ENCODE results near the gene TNRC6C. TPM values are rescaled to one million over a fixed set of nuclear protein-coding genes. Genes with fewer than 3 reads are reported as not detected.

TNRC6C gene
- polyA plus RNA-seq, 2 donors, result 1.2 to 3.4 TPM

GRCh38 chr17:78143214-78144146, 185.0 kb downstream of the TNRC6C start:
- WGBS, 2 donors, result 88 to 91% methylated on average over 21 of the region's 21 CpGs
- H3K36me3 ChIP-seq (ENCODE audit: control insufficient read depth in 2 of 2, insufficient read depth in 2 of 2, low read length in 1 of 2), result no peaks in the 10 kb centered on the region
- H3K27ac ChIP-seq (ENCODE audit: low read depth in 2 of 2, low read length in 1 of 2), result peak overlapping the region in 1 of 2 donors; percentile 36
- H3K4me3 ChIP-seq (ENCODE audit: low read depth in 1 of 2, low read length in 2 of 2), result no peak overlapping the region
- no peaks in the 10 kb centered on the region for H3K27me3 ChIP-seq (ENCODE audit: control insufficient read depth in 1 of 2, insufficient read depth in 2 of 2, low read length in 2 of 2)
- H3K4me1 ChIP-seq (ENCODE audit: control insufficient read depth in 2 of 2, insufficient read depth in 2 of 2, low read length in 1 of 2), result peaks cover 5 to 28% of the 10 kb centered on the region in 2 donors
- H3K9me3 ChIP-seq (ENCODE audit: control insufficient read depth in 2 of 2, insufficient read depth in 1 of 2, low read depth in 1 of 2, low read length in 1 of 2), result no peaks in the 10 kb centered on the region

DNA sequence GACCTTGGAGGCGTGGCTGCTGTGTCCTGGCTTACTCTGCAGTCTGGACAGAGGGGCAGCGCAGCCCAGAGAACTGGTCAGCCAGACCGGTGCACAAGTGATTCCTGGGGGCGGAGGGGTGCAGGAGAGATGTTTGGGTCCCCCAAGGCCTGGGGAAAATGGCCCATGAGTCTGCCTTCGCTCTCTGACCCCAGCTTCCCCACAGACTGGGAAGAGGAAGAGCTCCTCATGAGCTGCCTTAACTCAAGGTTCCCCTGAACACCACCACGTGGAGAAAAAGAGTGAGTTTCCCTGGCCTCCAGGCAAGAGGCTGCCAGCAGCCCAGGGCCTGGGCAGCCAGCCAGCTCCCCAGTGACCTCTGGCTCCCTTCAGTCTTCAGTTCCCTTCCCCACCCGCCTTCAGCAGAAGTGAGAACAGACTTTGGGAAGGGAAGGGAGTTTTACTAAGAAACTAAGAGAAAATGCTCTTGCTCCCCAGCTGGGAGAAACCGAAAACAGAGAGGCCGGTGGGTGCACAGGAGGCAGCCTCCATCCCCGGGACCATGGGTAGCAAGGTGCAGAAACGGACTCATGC, 185.7 kb downstream of the TNRC6C start:
- no peaks in the 10 kb centered on the region for H3K27me3 ChIP-seq (ENCODE audit: control insufficient read depth in 1 of 2, insufficient read depth in 2 of 2, low read length in 2 of 2)
- H3K4me1 ChIP-seq (ENCODE audit: control insufficient read depth in 2 of 2, insufficient read depth in 2 of 2, low read length in 1 of 2), result peaks cover 5 to 28% of the 10 kb centered on the region in 2 donors
- H3K9me3 ChIP-seq (ENCODE audit: control insufficient read depth in 2 of 2, insufficient read depth in 1 of 2, low read depth in 1 of 2, low read length in 1 of 2), result no peaks in the 10 kb centered on the region
- H3K36me3 ChIP-seq (ENCODE audit: control insufficient read depth in 2 of 2, insufficient read depth in 2 of 2, low read length in 1 of 2), result no peaks in the 10 kb centered on the region
- peak overlapping the region in 1 of 2 donors; percentile 36 for H3K27ac ChIP-seq (ENCODE audit: low read depth in 2 of 2, low read length in 1 of 2)
- WGBS, 2 donors, result 46 to 57% methylated on average over 11 of the region's 11 CpGs
- no peak overlapping the region for H3K4me3 ChIP-seq (ENCODE audit: low read depth in 1 of 2, low read length in 2 of 2)

- H3K27ac ChIP-seq (ENCODE audit: low read depth in 2 of 2, low read length in 1 of 2), result peak overlapping the region; percentile 16 to 26
- no peak overlapping the region for H3K4me3 ChIP-seq (ENCODE audit: low read depth in 1 of 2, low read length in 2 of 2)
- H3K27me3 ChIP-seq (ENCODE audit: control insufficient read depth in 1 of 2, insufficient read depth in 2 of 2, low read length in 2 of 2), result no peaks in the 10 kb centered on the region
- H3K4me1 ChIP-seq (ENCODE audit: control insufficient read depth in 2 of 2, insufficient read depth in 2 of 2, low read length in 1 of 2), result peaks cover 5 to 28% of the 10 kb centered on the region in 2 donors
- no peaks in the 10 kb centered on the region for H3K36me3 ChIP-seq (ENCODE audit: control insufficient read depth in 2 of 2, insufficient read depth in 2 of 2, low read length in 1 of 2)
- H3K9me3 ChIP-seq (ENCODE audit: control insufficient read depth in 2 of 2, insufficient read depth in 1 of 2, low read depth in 1 of 2, low read length in 1 of 2), result no peaks in the 10 kb centered on the region
- 42 to 43% methylated on average over 17 to 18 of the region's 18 CpGs for WGBS, 2 donors
These were observed 186.5 kb downstream of the TNRC6C start for GRCh38 chr17:78144736-78145641.

- Histone ChIP-seq H3K27me3 (ENCODE audit: control insufficient read depth in 1 of 2, insufficient read depth in 2 of 2, low read length in 2 of 2) (no peaks in the 10 kb centered on the region), H3K4me3 (ENCODE audit: low read depth in 1 of 2, low read length in 2 of 2) (no peak overlapping the region), H3K36me3 (ENCODE audit: control insufficient read depth in 2 of 2, insufficient read depth in 2 of 2, low read length in 1 of 2) (no peaks in the 10 kb centered on the region), H3K4me1 (ENCODE audit: control insufficient read depth in 2 of 2, insufficient read depth in 2 of 2, low read length in 1 of 2) (peaks cover 5 to 25% of the 10 kb centered on the region in 2 donors), H3K27ac (ENCODE audit: low read depth in 2 of 2, low read length in 1 of 2) (no peak overlapping the region), H3K9me3 (ENCODE audit: control insufficient read depth in 2 of 2, insufficient read depth in 1 of 2, low read depth in 1 of 2, low read length in 1 of 2) (no peaks in the 10 kb centered on the region)
- 96 to 97% methylated on average over 7 of the region's 7 CpGs for WGBS, 2 donors
These were observed 188.0 kb downstream of the TNRC6C start for GRCh38 chr17:78146471-78146869.

DNA sequence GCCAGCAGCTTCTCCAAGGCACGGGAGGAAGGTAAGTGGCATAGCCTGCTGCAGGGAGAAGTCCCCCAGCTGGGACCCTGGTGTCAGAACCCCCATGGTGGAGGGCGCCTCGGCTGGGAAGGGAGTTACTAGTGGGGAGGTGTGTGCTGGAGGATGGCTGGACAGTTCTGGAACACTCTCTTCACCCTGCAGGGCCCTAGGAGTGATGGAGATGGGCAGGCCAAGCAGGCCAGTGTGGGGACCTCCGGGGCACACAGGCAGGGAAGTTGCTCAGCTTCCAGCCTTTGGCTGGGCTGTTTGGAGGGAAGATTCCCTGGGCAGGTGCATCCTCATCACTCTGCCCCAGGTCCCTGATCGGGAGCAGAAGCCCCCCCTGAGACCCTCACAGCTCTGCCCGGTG, 188.4 kb downstream of the TNRC6C start:
- peaks cover 5 to 21% of the 10 kb centered on the region in 2 donors for H3K4me1 ChIP-seq (ENCODE audit: control insufficient read depth in 2 of 2, insufficient read depth in 2 of 2, low read length in 1 of 2)
- no peaks in the 10 kb centered on the region for H3K9me3 ChIP-seq (ENCODE audit: control insufficient read depth in 2 of 2, insufficient read depth in 1 of 2, low read depth in 1 of 2, low read length in 1 of 2)
- 81 to 91% methylated on average over 6 of the region's 6 CpGs for WGBS, 2 donors
- H3K27ac ChIP-seq (ENCODE audit: low read depth in 2 of 2, low read length in 1 of 2), result no peak overlapping the region
- no peak overlapping the region for H3K4me3 ChIP-seq (ENCODE audit: low read depth in 1 of 2, low read length in 2 of 2)
- no peaks in the 10 kb centered on the region for H3K36me3 ChIP-seq (ENCODE audit: control insufficient read depth in 2 of 2, insufficient read depth in 2 of 2, low read length in 1 of 2)
- H3K27me3 ChIP-seq (ENCODE audit: control insufficient read depth in 1 of 2, insufficient read depth in 2 of 2, low read length in 2 of 2), result no peaks in the 10 kb centered on the region

DNA sequence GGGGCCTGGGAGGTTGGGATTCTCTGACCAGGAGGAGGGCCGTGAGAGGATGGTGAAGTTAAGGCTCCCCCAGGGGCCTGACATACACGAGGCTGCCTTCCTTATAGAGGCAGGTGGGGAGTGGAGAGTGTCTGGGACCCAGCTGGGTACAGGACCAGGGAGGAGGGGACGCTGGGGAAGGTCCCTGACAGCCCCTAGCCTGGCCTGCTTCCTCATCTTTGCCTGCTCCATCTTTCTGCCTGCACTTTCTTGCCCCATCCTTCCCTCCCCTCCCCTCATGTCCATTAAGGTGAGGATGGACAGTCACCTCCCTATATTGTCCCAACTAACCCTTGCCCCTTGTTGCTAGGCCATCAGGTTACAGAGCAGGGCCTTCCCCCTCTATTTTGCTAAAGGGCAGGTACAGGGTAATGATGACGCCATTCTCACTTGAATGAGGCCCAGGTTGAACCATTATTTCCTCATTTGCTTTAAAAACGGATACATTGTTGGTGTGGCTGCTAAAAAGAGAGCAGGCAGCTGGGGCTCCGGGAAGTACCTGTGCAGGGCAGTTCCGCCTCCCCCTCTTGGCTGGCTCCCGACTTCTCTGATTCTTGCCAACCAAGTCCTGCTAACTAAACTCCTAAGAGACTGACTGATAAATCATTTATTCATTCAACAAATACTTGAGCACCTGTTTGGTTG, 189.0 kb downstream of the TNRC6C start:
- Histone ChIP-seq H3K4me1 (ENCODE audit: control insufficient read depth in 2 of 2, insufficient read depth in 2 of 2, low read length in 1 of 2) (peaks cover 5 to 20% of the 10 kb centered on the region in 2 donors), H3K36me3 (ENCODE audit: control insufficient read depth in 2 of 2, insufficient read depth in 2 of 2, low read length in 1 of 2) (no peaks in the 10 kb centered on the region), H3K27me3 (ENCODE audit: control insufficient read depth in 1 of 2, insufficient read depth in 2 of 2, low read length in 2 of 2) (no peaks in the 10 kb centered on the region), H3K4me3 (ENCODE audit: low read depth in 1 of 2, low read length in 2 of 2) (no peak overlapping the region), H3K27ac (ENCODE audit: low read depth in 2 of 2, low read length in 1 of 2) (peak overlapping the region in 1 of 2 donors; percentile 7), H3K9me3 (ENCODE audit: control insufficient read depth in 2 of 2, insufficient read depth in 1 of 2, low read depth in 1 of 2, low read length in 1 of 2) (no peaks in the 10 kb centered on the region)
- WGBS, 2 donors, result 51 to 54% methylated on average over 7 to 8 of the region's 8 CpGs

DNA sequence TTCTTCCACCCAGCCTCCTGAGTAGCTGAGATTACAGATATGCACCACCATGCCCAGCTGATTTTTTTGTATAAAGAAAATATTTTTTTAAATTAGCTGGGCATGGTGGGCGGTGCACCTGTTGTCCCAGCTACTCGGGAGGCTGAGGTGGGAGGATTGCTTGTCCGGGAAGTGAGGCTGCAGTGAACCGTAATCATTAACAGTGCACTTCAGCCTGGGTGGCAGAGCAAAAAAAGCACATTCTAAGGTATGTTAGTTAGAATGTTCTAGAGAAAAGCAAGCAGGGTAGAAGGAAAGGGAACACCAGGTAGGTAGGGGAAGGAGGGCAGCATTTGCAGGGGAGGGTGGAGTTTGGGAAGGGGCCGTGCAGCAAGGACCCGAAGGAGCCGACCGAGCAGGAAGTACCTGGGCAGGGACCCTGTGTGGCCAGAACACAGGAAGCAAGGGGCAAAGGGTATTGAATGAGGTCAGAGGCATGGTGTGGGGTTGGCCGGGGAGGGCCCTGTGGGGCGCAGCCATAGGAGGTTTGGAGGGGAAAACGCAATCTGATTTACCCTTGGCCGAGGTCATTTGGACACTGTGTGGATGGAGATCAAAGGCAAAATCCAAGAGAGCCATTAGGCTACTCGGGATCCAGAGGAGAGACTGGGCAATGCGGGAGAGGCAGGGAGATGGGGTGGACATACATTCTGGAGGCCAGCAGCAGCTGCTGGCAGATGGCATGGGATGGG, 189.9 kb downstream of the TNRC6C start:
- Histone ChIP-seq H3K9me3 (ENCODE audit: control insufficient read depth in 2 of 2, insufficient read depth in 1 of 2, low read depth in 1 of 2, low read length in 1 of 2) (no peaks in the 10 kb centered on the region), H3K4me3 (ENCODE audit: low read depth in 1 of 2, low read length in 2 of 2) (no peak overlapping the region), H3K36me3 (ENCODE audit: control insufficient read depth in 2 of 2, insufficient read depth in 2 of 2, low read length in 1 of 2) (no peaks in the 10 kb centered on the region), H3K27me3 (ENCODE audit: control insufficient read depth in 1 of 2, insufficient read depth in 2 of 2, low read length in 2 of 2) (no peaks in the 10 kb centered on the region), H3K4me1 (ENCODE audit: control insufficient read depth in 2 of 2, insufficient read depth in 2 of 2, low read length in 1 of 2) (peaks cover 5 to 18% of the 10 kb centered on the region in 2 donors), H3K27ac (ENCODE audit: low read depth in 2 of 2, low read length in 1 of 2) (no peak overlapping the region)
- WGBS, 2 donors, result 76 to 85% methylated on average over 14 of the region's 14 CpGs

DNA sequence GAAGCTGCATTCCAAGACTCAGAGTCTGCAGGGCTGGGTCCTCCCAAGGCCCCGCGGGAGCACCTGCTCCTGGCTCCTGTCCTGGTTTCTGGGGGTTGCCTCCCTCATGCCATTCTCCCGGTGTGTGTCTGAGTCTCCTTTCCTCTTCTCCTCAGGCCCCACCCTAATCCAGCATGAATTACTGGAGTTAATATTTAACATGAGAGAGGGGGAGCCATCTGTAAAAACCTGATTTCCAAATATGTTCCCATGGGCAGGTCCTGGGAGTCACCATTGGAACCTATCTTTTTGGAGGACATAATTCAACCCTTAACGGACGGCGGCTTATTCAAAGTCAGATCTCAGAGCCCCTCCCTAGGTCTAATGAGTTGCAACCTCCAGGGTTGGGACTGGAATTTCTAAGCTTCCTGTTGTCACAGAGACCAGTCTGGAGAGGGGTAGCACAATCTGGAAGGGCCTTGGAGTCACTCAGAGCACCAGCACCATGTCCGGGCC, 193.1 kb downstream of the TNRC6C start:
- Histone ChIP-seq H3K27ac (ENCODE audit: low read depth in 2 of 2, low read length in 1 of 2) (peak overlapping the region; percentile 3 to 32), H3K4me1 (ENCODE audit: control insufficient read depth in 2 of 2, insufficient read depth in 2 of 2, low read length in 1 of 2) (peaks cover 0 to 2% of the 10 kb centered on the region in 2 donors)
- WGBS, 2 donors, result 55 to 58% methylated on average over 7 of the region's 7 CpGs

More for the DNA sequence above, 193.1 kb downstream of the TNRC6C start:
- Histone ChIP-seq H3K9me3 (ENCODE audit: control insufficient read depth in 2 of 2, insufficient read depth in 1 of 2, low read depth in 1 of 2, low read length in 1 of 2) (no peaks in the 10 kb centered on the region), H3K4me3 (ENCODE audit: low read depth in 1 of 2, low read length in 2 of 2) (no peak overlapping the region), H3K36me3 (ENCODE audit: control insufficient read depth in 2 of 2, insufficient read depth in 2 of 2, low read length in 1 of 2) (no peaks in the 10 kb centered on the region), H3K27me3 (ENCODE audit: control insufficient read depth in 1 of 2, insufficient read depth in 2 of 2, low read length in 2 of 2) (no peaks in the 10 kb centered on the region)

Data from esophagus (tissue), 2 donors.